Gastroesophageal sphincter (tissue), 4 donors: ENCODE results near the gene CAPZB. TPM values are rescaled to one million over a fixed set of nuclear protein-coding genes. Genes with fewer than 3 reads are reported as not detected.
A peak's percentile ranks its signal among the peaks of the same experiment; 100 is the strongest.

Source experiments
- ATAC-seq: fragments of 150-250 bp; one replicate; pipeline ENCODE4 v1.9.1; 2016; ENCODE audit warnings: mild to moderate bottlenecking, moderate library complexity
- H3K27ac ChIP-seq, 4 donors: fragments of 200-600 bp; sonication (generic) in 3 of 4; 1 replicate in 3 of 4; 2 replicates in 1 of 4; pipeline ENCODE4 v1.5.1; 2016 to 2019
- H3K27me3 ChIP-seq: fragments of 200-600 bp; sonication (generic); one replicate; pipeline ENCODE4 v1.5.1; 2019
- H3K36me3 ChIP-seq, 2 donors: fragments of 200-600 bp; sonication (generic); one replicate each; pipeline ENCODE4 v1.5.1; 2019; ENCODE audit warnings: control low read depth in 1 of 2
- H3K4me1 ChIP-seq, 3 donors: fragments of 200-600 bp; sonication (generic); 1 replicate in 2 of 3; 2 replicates in 1 of 3; pipeline ENCODE4 v1.5.1; 2016 to 2019; ENCODE audit warnings: control low read depth in 2 of 3
- H3K4me3 ChIP-seq, 2 donors: fragments of 200-600 bp; sonication (generic); one replicate each; pipeline ENCODE4 v1.5.1; 2019; ENCODE audit warnings: mild to moderate bottlenecking in 1 of 2, moderate library complexity in 1 of 2
- H3K9me3 ChIP-seq, 3 donors: fragments of 200-600 bp; sonication (generic); one replicate each; pipeline ENCODE4 v1.5.1; 2017 to 2019; ENCODE audit warnings: control low read depth in 2 of 3
- CTCF ChIP-seq, 4 experiments: fragments of 200-600 bp in 2 of 4; fragments of 450-650 bp in 2 of 4; sonication (generic) in 1 of 4; IDR thresholded peaks; one replicate each; pipeline ENCODE4 v1.5.1; 2017 to 2019; ENCODE audit warnings: antibody characterized with exemption in 4 of 4, mild to moderate bottlenecking in 2 of 4, moderate library complexity in 2 of 4
- EP300 ChIP-seq: sonication (generic); formaldehyde crosslinking; IDR thresholded peaks from one replicate; pipeline ENCODE4 v1.6.1; 2017; ENCODE audit warnings: antibody characterized with exemption, mild to moderate bottlenecking
- POLR2A ChIP-seq, 2 donors: fragments of 450-650 bp; IDR thresholded peaks; one replicate each; pipeline ENCODE4 v1.6.1; 2017; ENCODE audit warnings: antibody characterized with exemption in 2 of 2, mild to moderate bottlenecking in 2 of 2, moderate library complexity in 1 of 2
- POLR2AphosphoS5 ChIP-seq: sonication (generic); formaldehyde crosslinking; IDR thresholded peaks from one replicate; pipeline ENCODE4 v1.6.1; 2017; ENCODE audit warnings: antibody characterized with exemption
- WGBS, 2 donors: methylation state at CpG; one replicate each; pipeline ENCODE4 v1.1.5; 2018; ENCODE audit warnings: low coverage in 1 of 2; 5-methylcytosine and 5-hydroxymethylcytosine counted together
- total RNA-seq, 4 donors: library from RNA; depleted of rRNA; stranded (reverse); fragments of >200 nt; gene quantifications; one replicate each; pipeline ENCODE4 v1.1.0, GENCODE V29; 2016

CAPZB gene
- total RNA-seq, 4 donors from 2014 or later, result 160 to 288 (median 184) TPM

GRCh38 chr1:19391596-19391981 is 93.8 kb downstream of the CAPZB start:
- peak overlapping the region in 1 of 2 donors; percentile 9 for H3K4me3 ChIP-seq
- no peaks in the 10 kb centered on the region for H3K9me3 ChIP-seq
- WGBS, 2 donors, result 20 to 21% methylated on average over 2 to 5 of the region's 10 CpGs
- H3K36me3 ChIP-seq, result peaks cover 0 to 3% of the 10 kb centered on the region in 2 donors
- no peaks in the 10 kb centered on the region for H3K27me3 ChIP-seq
- H3K4me1 ChIP-seq, result peaks cover 7 to 100% (median 28%) of the 10 kb centered on the region in 3 donors
- no peak for TF ChIP-seq CTCF (IDR thresholded peaks at IDR 0.05)
- no peak for TF ChIP-seq POLR2AphosphoS5
- no peak for TF ChIP-seq EP300
- TF ChIP-seq POLR2A (IDR thresholded peaks at IDR 0.05), result no peak
- peak overlapping the region; percentile 68 to 93 (median 84) for H3K27ac ChIP-seq
- peak; percentile 33 for ATAC-seq

- Histone ChIP-seq H3K4me3 (peak overlapping the region in 1 of 2 donors; percentile 9), H3K27ac (peak overlapping the region; percentile 68 to 93 (median 84)), H3K27me3 (no peaks in the 10 kb centered on the region), H3K36me3 (peaks cover 0 to 3% of the 10 kb centered on the region in 2 donors), H3K4me1 (peaks cover 9 to 100% (median 34%) of the 10 kb centered on the region in 3 donors), H3K9me3 (no peaks in the 10 kb centered on the region)
- TF ChIP-seq POLR2AphosphoS5 (peak; percentile 13), EP300 (no peak), POLR2A (IDR thresholded peaks at IDR 0.05) (no peak), CTCF (IDR thresholded peaks at IDR 0.05) (peak in 3 of 4 experiments; percentile 83 to 93 (median 85))
- WGBS, 2 donors, result 7 to 12% methylated on average over 12 to 17 of the region's 17 CpGs
- ATAC-seq, result peak; percentile 60
These were observed 94.3 kb downstream of the CAPZB start for GRCh38 chr1:19390901-19391595.

GRCh38 chr1:19390166-19390850 is 95.0 kb downstream of the CAPZB start:
- peaks cover 0 to 3% of the 10 kb centered on the region in 2 donors for H3K36me3 ChIP-seq
- H3K27ac ChIP-seq, result peak overlapping the region; percentile 68 to 93 (median 84)
- WGBS, 2 donors, result 37 to 47% methylated on average over 5 to 13 of the region's 19 CpGs
- H3K4me3 ChIP-seq, result peak overlapping the region in 1 of 2 donors; percentile 9
- ATAC-seq, result no peak
- TF ChIP-seq POLR2A (IDR thresholded peaks at IDR 0.05) (no peak), CTCF (IDR thresholded peaks at IDR 0.05) (no peak), POLR2AphosphoS5 (no peak), EP300 (no peak)
- peaks cover 9 to 100% (median 39%) of the 10 kb centered on the region in 3 donors for H3K4me1 ChIP-seq
- H3K27me3 ChIP-seq, result no peaks in the 10 kb centered on the region
- no peaks in the 10 kb centered on the region for H3K9me3 ChIP-seq

- no peaks in the 10 kb centered on the region for H3K9me3 ChIP-seq
- no peaks in the 10 kb centered on the region for H3K27me3 ChIP-seq
- peaks cover 9 to 100% (median 50%) of the 10 kb centered on the region in 3 donors for H3K4me1 ChIP-seq
- peaks cover 0 to 14% of the 10 kb centered on the region in 2 donors for H3K36me3 ChIP-seq
- TF ChIP-seq CTCF (IDR thresholded peaks at IDR 0.05) (no peak), POLR2A (IDR thresholded peaks at IDR 0.05) (no peak), POLR2AphosphoS5 (no peak), EP300 (no peak)
- H3K4me3 ChIP-seq, result no peak overlapping the region
- H3K27ac ChIP-seq, result peak overlapping the region in 3 of 4 donors; percentile 77 to 93 (median 87)
- 92 to 93% methylated on average over 2 to 9 of the region's 9 CpGs for WGBS, 2 donors
- no peak for ATAC-seq
These were observed 96.4 kb downstream of the CAPZB start for GRCh38 chr1:19388980-19389379.
